ENCODE results near the gene INPP5A.
"Not testable (repeated sequence)": the region's sequence is repeated elsewhere in the genome, so short reads cannot be mapped to it uniquely, and the experiment has no call there.

INPP5A gene

GRCh38 chr10:132730573-132730953 lies 193.0 kb downstream of the INPP5A start:
- FAIRE-seq, result no peak

GRCh38 chr10:132732518-132732917 lies 194.9 kb downstream of the INPP5A start:
- no peak for FAIRE-seq

GRCh38 chr10:132733926-132734325 lies 196.3 kb downstream of the INPP5A start:
- FAIRE-seq, result no peak

GRCh38 chr10:132735341-132735775 lies 197.8 kb downstream of the INPP5A start:
- no peak for FAIRE-seq

- FAIRE-seq, result no peak
These were observed 198.4 kb downstream of the INPP5A start for GRCh38 chr10:132735923-132736391.

GRCh38 chr10:132737390-132738048 lies 199.9 kb downstream of the INPP5A start:
- FAIRE-seq, result no peak

GRCh38 chr10:132738454-132739224 lies 201.1 kb downstream of the INPP5A start:
- FAIRE-seq, result no peak

- FAIRE-seq, result no peak
These were observed 201.6 kb downstream of the INPP5A start for GRCh38 chr10:132739225-132739613.

GRCh38 chr10:132740588-132740987 lies 203.0 kb downstream of the INPP5A start:
- FAIRE-seq, result no peak

GRCh38 chr10:132742167-132742836 lies 204.7 kb downstream of the INPP5A start:
- FAIRE-seq, result no peak

- FAIRE-seq, result no peak
These were observed 205.2 kb downstream of the INPP5A start for GRCh38 chr10:132742837-132743194.

GRCh38 chr10:132743196-132743924 lies 205.8 kb downstream of the INPP5A start:
- FAIRE-seq, result not testable (repeated sequence)

- FAIRE-seq, result no peak
These were observed 206.4 kb downstream of the INPP5A start for GRCh38 chr10:132743925-132744490.

GRCh38 chr10:132744839-132745238 lies 207.3 kb downstream of the INPP5A start:
- FAIRE-seq, result no peak

GRCh38 chr10:132745511-132745910 lies 207.9 kb downstream of the INPP5A start:
- no peak for FAIRE-seq

- FAIRE-seq, result no peak
These were observed 208.4 kb downstream of the INPP5A start for GRCh38 chr10:132745971-132746370.

- no peak for FAIRE-seq
These were observed 208.8 kb downstream of the INPP5A start for GRCh38 chr10:132746386-132746785.

GRCh38 chr10:132746801-132747625 lies 209.4 kb downstream of the INPP5A start:
- no peak for FAIRE-seq

- no peak for FAIRE-seq
These were observed 210.5 kb downstream of the INPP5A start for GRCh38 chr10:132748135-132748534.

GRCh38 chr10:132748545-132749370 lies 211.2 kb downstream of the INPP5A start:
- FAIRE-seq, result no peak

- FAIRE-seq, result no peak
These were observed 211.8 kb downstream of the INPP5A start for GRCh38 chr10:132749371-132749795.

Data from islet of Langerhans (tissue), 1 donor.